Measurements from ENCODE around the gene PORCN. TPM values are rescaled to one million over a fixed set of nuclear protein-coding genes. Genes with fewer than 3 reads are reported as not detected.

The PORCN gene
- total RNA-seq, 1 donor: 6.5 TPM

- TF ChIP-seq, protein P1, sequence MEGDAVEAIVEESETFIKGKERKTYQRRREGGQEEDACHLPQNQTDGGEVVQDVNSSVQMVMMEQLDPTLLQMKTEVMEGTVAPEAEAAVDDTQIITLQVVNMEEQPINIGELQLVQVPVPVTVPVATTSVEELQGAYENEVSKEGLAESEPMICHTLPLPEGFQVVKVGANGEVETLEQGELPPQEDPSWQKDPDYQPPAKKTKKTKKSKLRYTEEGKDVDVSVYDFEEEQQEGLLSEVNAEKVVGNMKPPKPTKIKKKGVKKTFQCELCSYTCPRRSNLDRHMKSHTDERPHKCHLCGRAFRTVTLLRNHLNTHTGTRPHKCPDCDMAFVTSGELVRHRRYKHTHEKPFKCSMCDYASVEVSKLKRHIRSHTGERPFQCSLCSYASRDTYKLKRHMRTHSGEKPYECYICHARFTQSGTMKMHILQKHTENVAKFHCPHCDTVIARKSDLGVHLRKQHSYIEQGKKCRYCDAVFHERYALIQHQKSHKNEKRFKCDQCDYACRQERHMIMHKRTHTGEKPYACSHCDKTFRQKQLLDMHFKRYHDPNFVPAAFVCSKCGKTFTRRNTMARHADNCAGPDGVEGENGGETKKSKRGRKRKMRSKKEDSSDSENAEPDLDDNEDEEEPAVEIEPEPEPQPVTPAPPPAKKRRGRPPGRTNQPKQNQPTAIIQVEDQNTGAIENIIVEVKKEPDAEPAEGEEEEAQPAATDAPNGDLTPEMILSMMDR (IDR thresholded peaks at IDR 0.05; ENCODE audit: insufficient read depth, low read depth, low read length): no peak
- no peak for DNase-seq (ENCODE audit: low read depth)
- no peak overlapping the region for H3K4me3 ChIP-seq (ENCODE audit: low read depth, low read length)
Observed at GRCh38 chrX:48471504-48471903, 37.3 kb upstream of the PORCN start.

GRCh38 chrX:48472225-48472624, 36.6 kb upstream of the PORCN start:
- TF ChIP-seq, protein P1 (IDR thresholded peaks at IDR 0.05; ENCODE audit: insufficient read depth, low read depth, low read length): no peak
- no peak overlapping the region for H3K4me3 ChIP-seq (ENCODE audit: low read depth, low read length)
- no peak for DNase-seq (ENCODE audit: low read depth)

DNA sequence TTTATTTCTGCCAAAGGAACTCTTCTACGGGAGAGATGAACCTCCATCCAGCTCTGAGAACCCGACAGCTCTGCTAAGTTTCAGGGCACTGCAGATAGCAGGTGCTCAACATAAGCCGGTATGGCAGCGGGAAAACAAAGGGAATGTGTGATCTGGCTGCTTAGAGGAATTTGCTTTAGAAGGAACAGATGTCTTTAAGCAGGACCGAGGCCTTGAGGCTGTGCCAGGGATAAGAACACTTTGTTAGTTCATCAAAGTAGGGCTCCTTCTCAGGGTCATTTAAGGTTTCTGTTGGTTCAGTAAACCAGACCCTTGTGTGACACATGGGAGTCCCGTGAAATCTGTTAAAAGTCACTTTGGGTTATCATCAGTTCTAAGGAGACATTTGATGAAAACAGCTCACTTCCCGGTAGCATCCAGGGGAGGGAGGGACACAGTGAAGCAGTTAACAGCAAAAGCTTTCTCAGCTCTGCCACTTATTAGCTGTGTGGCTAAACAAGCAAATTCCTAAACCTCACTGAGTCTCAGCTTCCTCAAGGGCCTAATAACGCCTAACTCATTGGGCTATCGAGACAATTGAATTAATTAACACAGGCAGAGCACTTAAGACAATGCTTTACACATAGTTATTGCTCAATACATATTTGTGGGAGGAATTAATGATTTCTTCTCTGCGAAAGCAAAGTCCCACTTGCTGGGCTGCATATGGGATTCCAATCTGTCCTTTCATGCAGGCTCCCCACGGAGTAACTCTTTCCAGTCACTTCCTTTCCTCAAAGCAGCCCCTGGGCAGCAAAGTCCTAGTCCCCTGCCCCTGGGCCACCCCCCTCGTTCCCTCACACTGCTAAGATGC, 35.7 kb upstream of the PORCN start:
- DNase-seq (ENCODE audit: low read depth): no peak
- no peak overlapping the region for H3K4me3 ChIP-seq (ENCODE audit: low read depth, low read length)
- TF ChIP-seq, protein P1 (IDR thresholded peaks at IDR 0.05; ENCODE audit: insufficient read depth, low read depth, low read length): no peak

DNA sequence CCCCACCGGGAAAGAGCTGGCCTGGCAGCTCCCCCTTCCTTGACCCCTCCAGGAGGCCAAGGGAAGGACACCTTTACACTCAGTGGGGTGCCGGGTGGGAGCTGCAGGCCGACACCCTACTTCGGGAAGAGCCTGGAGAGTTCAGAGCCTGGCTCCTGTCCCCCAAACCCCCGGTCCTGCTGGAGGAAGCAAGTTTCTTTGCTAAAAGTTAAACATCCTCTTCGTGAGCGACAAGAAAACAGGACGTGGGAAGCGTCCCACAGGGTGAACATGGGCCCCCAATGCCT, 35.1 kb upstream of the PORCN start:
- no peak overlapping the region for H3K4me3 ChIP-seq (ENCODE audit: low read depth, low read length)
- TF ChIP-seq, protein P1 (IDR thresholded peaks at IDR 0.05; ENCODE audit: insufficient read depth, low read depth, low read length): no peak
- no peak for DNase-seq (ENCODE audit: low read depth)

DNA sequence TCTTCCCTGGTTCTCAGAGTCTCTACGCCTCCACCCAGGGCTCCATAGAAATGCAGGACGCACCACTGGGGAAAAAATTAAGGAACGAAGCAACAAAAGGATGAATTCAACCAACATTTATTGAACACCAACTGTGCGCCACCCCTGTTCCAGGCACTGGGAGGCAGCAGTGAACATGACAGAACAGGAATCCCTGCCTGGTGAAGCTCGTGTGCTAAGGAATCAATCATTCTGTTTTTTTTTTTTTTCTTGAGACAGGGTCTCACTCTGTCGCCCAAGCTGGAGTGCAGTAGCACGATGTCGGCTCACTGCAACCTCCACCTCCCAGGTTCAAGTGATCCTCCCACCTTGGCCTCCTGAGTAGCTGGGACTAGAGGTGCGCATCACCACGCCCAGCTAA, 34.7 kb upstream of the PORCN start:
- TF ChIP-seq, protein P1 (IDR thresholded peaks at IDR 0.05; ENCODE audit: insufficient read depth, low read depth, low read length): peak; percentile 36
- no peak for DNase-seq (ENCODE audit: low read depth)
- no peak overlapping the region for H3K4me3 ChIP-seq (ENCODE audit: low read depth, low read length)

DNA sequence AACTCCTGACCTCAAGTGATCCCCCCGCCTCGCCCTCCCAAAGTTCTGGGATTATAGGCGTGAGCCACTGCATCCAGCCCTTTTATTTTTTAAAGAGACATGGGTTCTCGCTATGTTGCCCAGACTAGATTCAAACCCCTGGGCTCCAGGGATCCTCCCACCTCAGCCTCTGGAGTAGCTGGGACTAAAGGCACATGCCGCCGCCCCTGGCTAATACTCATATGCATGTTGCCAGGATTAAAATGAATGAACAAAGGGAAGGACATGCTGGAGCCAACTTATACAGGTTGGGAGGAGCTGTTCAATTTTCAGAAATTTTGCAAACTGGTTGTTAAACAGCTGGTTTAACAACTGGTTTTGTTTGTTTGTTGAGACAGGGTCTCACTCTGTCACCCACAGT, 34.2 kb upstream of the PORCN start:
- no peak for DNase-seq (ENCODE audit: low read depth)
- TF ChIP-seq, protein P1 (IDR thresholded peaks at IDR 0.05; ENCODE audit: insufficient read depth, low read depth, low read length): no peak
- no peak overlapping the region for H3K4me3 ChIP-seq (ENCODE audit: low read depth, low read length)

DNA sequence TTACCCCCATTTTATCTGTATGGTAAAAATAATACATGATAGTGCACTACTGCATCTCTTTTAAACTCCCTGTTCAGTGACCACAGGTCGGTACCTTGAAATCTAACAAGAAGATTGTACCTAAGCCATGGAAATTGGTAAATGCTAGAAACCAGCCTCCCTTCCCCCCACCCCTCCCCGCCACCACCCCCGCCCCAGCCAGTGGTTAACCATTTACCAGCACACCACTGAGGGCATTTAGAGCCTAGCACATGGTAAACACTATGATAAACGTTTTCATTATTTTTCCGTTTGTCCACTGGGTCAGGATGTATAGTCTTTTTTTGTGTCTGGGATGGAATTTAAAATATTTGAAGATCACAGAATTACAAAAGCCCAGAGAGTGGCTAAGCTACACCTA, 33.5 kb upstream of the PORCN start:
- DNase-seq (ENCODE audit: low read depth): no peak
- TF ChIP-seq, protein P1 (IDR thresholded peaks at IDR 0.05; ENCODE audit: insufficient read depth, low read depth, low read length): no peak
- H3K4me3 ChIP-seq (ENCODE audit: low read depth, low read length): peak overlapping the region; percentile 81
